Small intestine (tissue), 7 donors: Measurements from ENCODE around the gene PRM2. TPM values are rescaled to one million over a fixed set of nuclear protein-coding genes. Genes with fewer than 3 reads are reported as not detected.
"Not testable (repeated sequence)": the region's sequence is repeated elsewhere in the genome, so short reads cannot be mapped to it uniquely, and the experiment has no call there.

ENCODE experiments used
- DNase-seq, 2 donors: peaks; one replicate each; pipeline versions ENCODE4 v3.0.0 to v3.0.0-alpha.2; 2013
- FAIRE-seq: peaks from 2 replicates; lab custom pipeline; 2012; peaks lifted over from hg19 to GRCh38; lab: Jason Lieb, UNC
- H3K27ac ChIP-seq, 3 donors: one replicate each; pipeline ENCODE4 v1.5.1; 2013; ENCODE audit warnings: low read length in 2 of 3, mild to moderate bottlenecking in 2 of 3, control low read depth in 1 of 3, inconsistent platforms in 1 of 3, low read depth in 1 of 3, moderate library complexity in 1 of 3
- H3K27me3 ChIP-seq, 3 donors: one replicate each; pipeline ENCODE4 v1.6.1; 2013; ENCODE audit warnings: low read length in 3 of 3, inconsistent platforms in 1 of 3; ENCODE audit not compliant: control insufficient read depth in 3 of 3, insufficient read depth in 3 of 3
- H3K36me3 ChIP-seq, 3 donors: one replicate each; pipeline ENCODE4 v1.6.1; 2013; ENCODE audit warnings: low read length in 3 of 3, inconsistent platforms in 1 of 3, low read depth in 1 of 3, mild to moderate bottlenecking in 1 of 3, moderate library complexity in 1 of 3; ENCODE audit not compliant: control insufficient read depth in 3 of 3, insufficient read depth in 2 of 3
- H3K4me1 ChIP-seq, 3 donors: one replicate each; pipeline ENCODE4 v1.6.1; 2013; ENCODE audit warnings: low read length in 2 of 3, inconsistent platforms in 1 of 3, low read depth in 1 of 3, mild to moderate bottlenecking in 1 of 3, moderate library complexity in 1 of 3; ENCODE audit not compliant: control insufficient read depth in 3 of 3, insufficient read depth in 2 of 3
- H3K4me3 ChIP-seq, 3 donors: one replicate each; pipeline ENCODE4 v1.5.1; 2013; ENCODE audit warnings: low read length in 3 of 3, control low read depth in 1 of 3, inconsistent platforms in 1 of 3, low read depth in 1 of 3, mild to moderate bottlenecking in 1 of 3, moderate library complexity in 1 of 3
- H3K9me3 ChIP-seq, 2 donors: one replicate each; pipeline ENCODE4 v1.6.1; 2013; ENCODE audit warnings: low read depth in 1 of 2, low read length in 1 of 2; ENCODE audit not compliant: control insufficient read depth in 2 of 2, insufficient read depth in 1 of 2
- WGBS, 3 donors: extraction: QIAGEN DNeasy Blood & Tissue Kit; methylation state at CpG; one replicate each; pipeline ENCODE4 v1.1.7; 2013; 5-methylcytosine and 5-hydroxymethylcytosine counted together
- polyA plus RNA-seq, 4 donors: library from polyadenylated mRNA; stranded (reverse) in 3 of 4; unstranded in 1 of 4; fragments of 200-250 nt in 3 of 4; fragments of 120-200 nt in 1 of 4; gene quantifications; one replicate each; pipeline versions ENCODE4 v1.2.1 to v1.2.3, GENCODE V29; 2013
- donor health status: healthy with polysubstance abuse.
- donor health status: control.
- donor health status: control.
- donor health status: Bipolar disorder and iron deficiency.
- donor health status: healthy.

PRM2 gene
- polyA plus RNA-seq, 4 donors = not detected

DNA sequence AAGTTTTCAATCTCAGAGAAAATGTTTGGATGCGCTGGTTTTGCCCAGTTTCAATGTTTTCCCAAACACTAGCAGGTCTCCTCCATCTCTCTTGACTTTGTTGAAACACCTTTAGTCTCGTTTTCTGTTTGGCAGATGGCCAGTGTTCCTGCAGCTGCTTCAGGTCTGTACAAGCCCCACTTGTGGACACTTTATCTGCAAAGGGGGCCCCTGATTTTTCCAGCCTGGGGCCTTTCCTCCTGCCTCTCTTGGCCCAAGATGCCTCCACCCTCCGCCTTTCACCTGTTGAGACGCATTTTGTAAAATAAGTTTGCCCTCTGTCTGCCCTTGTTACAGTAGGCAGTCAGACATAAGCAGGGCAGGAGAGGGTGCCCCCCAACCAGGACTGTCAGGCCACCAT is 26.7 kb upstream of the PRM2 start:
- DNase-seq (no peak), FAIRE-seq (no peak)
- H3K36me3 ChIP-seq = no peaks in the 10 kb centered on the region
- peaks cover 0 to 3% of the 10 kb centered on the region in 2 donors for H3K9me3 ChIP-seq
- 50 to 65% (median 51%) methylated on average over 4 of the region's 4 CpGs for WGBS, 3 donors
- H3K4me1 ChIP-seq = peaks cover 0 to 4% (median 0%) of the 10 kb centered on the region in 3 donors
- H3K27ac ChIP-seq = no peak overlapping the region
- H3K4me3 ChIP-seq = no peak overlapping the region
- no peaks in the 10 kb centered on the region for H3K27me3 ChIP-seq

GRCh38 chr16:11301645-11302501 is 25.6 kb upstream of the PRM2 start:
- no peak overlapping the region for H3K27ac ChIP-seq
- no peak overlapping the region for H3K4me3 ChIP-seq
- peaks cover 0 to 3% of the 10 kb centered on the region in 2 donors for H3K9me3 ChIP-seq
- FAIRE-seq = no peak
- no peaks in the 10 kb centered on the region for H3K36me3 ChIP-seq
- no peaks in the 10 kb centered on the region for H3K27me3 ChIP-seq
- DNase-seq = no peak
- 51 to 66% (median 55%) methylated on average over 4 of the region's 4 CpGs for WGBS, 3 donors
- peaks cover 4 to 9% (median 6%) of the 10 kb centered on the region in 3 donors for H3K4me1 ChIP-seq

DNA sequence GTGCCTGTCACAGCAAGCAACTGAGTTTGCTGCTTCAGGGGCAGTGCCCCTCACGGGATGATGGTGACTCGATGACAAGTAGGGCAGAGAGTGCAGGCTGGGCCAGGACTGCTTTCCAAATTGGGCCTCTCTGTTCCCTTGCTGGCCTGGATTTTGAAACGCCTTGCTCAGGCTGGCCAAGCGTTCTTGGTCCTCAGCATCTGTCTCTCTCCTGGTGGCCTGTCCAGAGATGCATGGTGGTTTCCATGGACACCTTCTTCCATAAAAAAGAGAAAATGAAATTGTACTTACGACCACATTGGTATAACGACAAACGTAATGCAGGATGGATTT is 24.2 kb upstream of the PRM2 start:
- Histone ChIP-seq H3K9me3 (peaks cover 0 to 3% of the 10 kb centered on the region in 2 donors), H3K27me3 (no peaks in the 10 kb centered on the region), H3K4me3 (no peak overlapping the region), H3K36me3 (no peaks in the 10 kb centered on the region), H3K27ac (no peak overlapping the region), H3K4me1 (peaks cover 4 to 9% (median 7%) of the 10 kb centered on the region in 3 donors)
- DNase-seq (no peak), FAIRE-seq (no peak)
- WGBS, 3 donors = 92 to 93% (median 92%) methylated on average over 7 of the region's 7 CpGs

- FAIRE-seq (no peak), DNase-seq (no peak)
- Histone ChIP-seq H3K4me3 (no peak overlapping the region), H3K27me3 (no peaks in the 10 kb centered on the region), H3K4me1 (peaks cover 4 to 9% (median 7%) of the 10 kb centered on the region in 3 donors), H3K27ac (no peak overlapping the region), H3K9me3 (peaks cover 0 to 3% of the 10 kb centered on the region in 2 donors), H3K36me3 (no peaks in the 10 kb centered on the region)
- WGBS, 3 donors = 83 to 87% (median 87%) methylated on average over 6 of the region's 6 CpGs
Observed at GRCh38 chr16:11299865-11300559, 23.7 kb upstream of the PRM2 start.

DNA sequence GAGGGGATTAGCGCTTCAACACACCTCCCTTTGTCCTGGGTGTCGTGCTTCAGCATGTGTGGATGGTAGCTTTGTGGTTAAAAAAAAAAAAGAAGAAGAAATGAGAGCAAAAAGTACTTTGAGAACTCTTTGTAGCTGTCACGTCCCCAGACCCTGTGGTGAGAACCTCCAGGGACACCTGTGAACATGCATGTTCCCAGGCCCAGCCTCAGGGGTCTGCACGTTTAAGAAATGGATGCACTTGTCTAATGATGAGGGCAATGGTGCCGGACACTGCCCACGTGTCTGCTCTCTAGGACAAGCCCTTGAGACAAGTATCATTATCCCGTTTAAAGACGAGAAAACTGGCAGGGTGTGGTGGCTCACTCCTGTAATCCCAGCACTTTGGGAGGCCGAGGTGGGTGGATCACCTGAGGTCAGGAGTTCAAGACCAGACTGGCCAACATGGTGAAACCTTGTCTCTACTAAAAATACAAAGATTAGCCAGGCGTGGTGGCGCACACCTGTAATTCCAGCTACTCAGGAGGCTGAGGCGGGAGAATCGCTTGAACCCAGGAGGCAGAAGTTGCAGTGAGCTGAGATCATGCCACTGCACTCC is 22.8 kb upstream of the PRM2 start:
- WGBS, 3 donors = 83 to 86% (median 85%) methylated on average over 13 of the region's 13 CpGs
- H3K36me3 ChIP-seq, H3K9me3 ChIP-seq, FAIRE-seq, H3K27me3 ChIP-seq, H3K4me3 ChIP-seq, DNase-seq, H3K27ac ChIP-seq, H3K4me1 ChIP-seq: not testable (repeated sequence)

GRCh38 chr16:11298143-11298900 is 22.0 kb upstream of the PRM2 start:
- FAIRE-seq (no peak), DNase-seq (no peak)
- WGBS, 3 donors = 85 to 95% (median 93%) methylated on average over 5 of the region's 5 CpGs
- H3K27ac ChIP-seq = no peak overlapping the region
- H3K9me3 ChIP-seq = no peaks in the 10 kb centered on the region
- no peaks in the 10 kb centered on the region for H3K27me3 ChIP-seq
- H3K4me1 ChIP-seq = peaks cover 4 to 9% (median 7%) of the 10 kb centered on the region in 3 donors
- no peaks in the 10 kb centered on the region for H3K36me3 ChIP-seq
- no peak overlapping the region for H3K4me3 ChIP-seq

DNA sequence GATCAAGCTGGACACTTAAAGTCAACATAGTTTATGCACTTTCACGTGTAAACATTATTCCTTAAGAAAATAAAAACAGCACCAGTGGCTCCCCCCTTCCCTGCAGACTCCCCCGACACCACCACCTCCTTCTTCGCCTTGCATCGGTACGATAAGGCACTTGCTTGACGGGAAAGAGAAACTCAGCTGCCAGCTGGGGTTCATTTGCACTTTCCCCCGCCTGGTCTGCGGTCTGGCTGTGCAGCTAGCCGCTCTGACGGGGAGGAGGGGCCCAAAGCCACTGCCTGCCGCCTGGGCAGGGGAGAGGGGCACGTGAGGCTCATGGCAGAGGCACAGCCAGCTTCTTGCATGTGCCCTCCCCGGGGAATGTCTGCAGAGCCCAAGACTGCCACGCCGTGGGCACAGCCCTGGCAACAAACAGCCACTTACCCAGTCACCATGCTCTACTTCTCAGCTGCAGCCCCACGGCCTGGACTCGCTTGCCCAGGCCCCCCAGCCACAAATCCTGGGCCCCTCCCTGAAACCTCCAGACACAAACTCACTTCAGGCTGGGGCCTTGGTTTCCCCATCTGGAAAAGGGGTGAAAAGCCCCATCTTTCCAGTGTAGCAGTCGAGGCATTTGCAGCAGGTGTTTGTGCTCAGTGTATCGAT is 21.3 kb upstream of the PRM2 start:
- Histone ChIP-seq H3K4me1 (peaks cover 4 to 9% (median 7%) of the 10 kb centered on the region in 3 donors), H3K27me3 (no peaks in the 10 kb centered on the region), H3K27ac (no peak overlapping the region), H3K36me3 (no peaks in the 10 kb centered on the region), H3K4me3 (peak overlapping the region in 1 of 3 donors; percentile 6), H3K9me3 (no peaks in the 10 kb centered on the region)
- 9 to 11% (median 11%) methylated on average over 18 to 19 of the region's 19 CpGs for WGBS, 3 donors
- DNase-seq = peak; percentile 51 to 61
- no peak for FAIRE-seq
